WERI-Rb-1 (cell line): ENCODE results near the gene ATRIP.

Source experiments
- DNase-seq: peaks from one replicate; pipeline ENCODE4 v3.0.0-alpha.2; 2020
- H3K27ac ChIP-seq: fragments of 250-450 bp; sonication (Bioruptor Pico); 2 replicates; pipeline ENCODE4 v1.5.1; 2020; ENCODE audit warnings: mild to moderate bottlenecking, moderate library complexity
- H3K27me3 ChIP-seq: fragments of 250-450 bp; sonication (Bioruptor Pico); 2 replicates; pipeline ENCODE4 v1.5.1; 2021; ENCODE audit warnings: mild to moderate bottlenecking, low read depth, moderate library complexity; ENCODE audit not compliant: insufficient read depth, severe bottlenecking
- H3K36me3 ChIP-seq: fragments of 250-450 bp; sonication (Bioruptor Pico); 2 replicates; pipeline ENCODE4 v1.5.1; 2020; ENCODE audit warnings: mild to moderate bottlenecking, moderate library complexity
- H3K4me3 ChIP-seq: 2 replicates; pipeline ENCODE4 v1.5.1; 2011; ENCODE audit warnings: low read depth, mild to moderate bottlenecking, control low read depth, low read length
- H3K9me3 ChIP-seq: fragments of 250-450 bp; sonication (Bioruptor Pico); 2 replicates; pipeline ENCODE4 v1.5.1; 2021; ENCODE audit warnings: mild to moderate bottlenecking, moderate library complexity; ENCODE audit not compliant: severe bottlenecking
- TF ChIP-seq, protein P1 (sequence below): IDR thresholded peaks from 2 replicates; pipeline ENCODE4 v1.5.1; 2011; ENCODE audit warnings: low read depth, mild to moderate bottlenecking, control low read depth, inconsistent platforms, low read length

Gene ATRIP

DNA sequence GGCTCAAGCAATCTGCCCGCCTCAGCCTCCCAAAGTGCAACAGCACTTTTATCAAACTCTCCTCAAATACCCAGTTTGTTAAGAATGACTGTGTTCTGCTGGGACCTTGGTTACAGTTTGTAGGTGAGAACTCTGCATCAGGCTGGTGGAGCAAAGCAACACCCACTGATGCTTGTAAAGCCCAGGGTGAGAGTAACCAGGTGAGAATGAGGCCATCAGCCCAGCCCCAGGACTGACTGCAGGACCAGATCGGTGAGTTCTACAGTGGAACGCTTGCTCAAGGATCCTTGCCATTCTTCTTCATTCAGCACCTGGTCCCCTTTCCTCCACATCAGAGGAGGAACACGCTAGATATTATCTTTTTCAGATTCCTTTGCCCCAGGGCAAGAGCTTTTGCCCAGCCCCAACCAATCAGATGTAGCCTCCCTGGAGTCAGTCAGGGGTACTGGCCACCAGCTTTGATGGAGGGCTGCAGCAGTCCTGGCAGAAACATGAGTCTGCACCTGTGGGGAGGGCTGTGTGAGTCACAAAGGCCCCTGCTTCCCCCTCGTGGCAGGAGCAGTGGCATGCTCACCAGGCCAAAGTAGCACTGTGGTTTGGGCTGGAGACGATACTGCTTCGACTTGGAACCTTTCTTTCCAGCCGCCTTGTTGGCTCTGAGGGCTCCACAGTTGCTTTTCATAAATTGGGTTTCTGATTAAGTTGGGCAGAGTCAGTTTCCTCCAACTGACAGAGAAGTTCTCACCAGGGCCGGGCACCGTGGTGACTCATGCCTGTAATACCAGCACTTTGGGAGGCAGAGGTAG lies 60.9 kb downstream of the ATRIP start:
- H3K4me3 ChIP-seq = no peak overlapping the region
- H3K27ac ChIP-seq = no peak overlapping the region
- H3K9me3 ChIP-seq = no peaks in the 10 kb centered on the region
- TF ChIP-seq, protein P1, sequence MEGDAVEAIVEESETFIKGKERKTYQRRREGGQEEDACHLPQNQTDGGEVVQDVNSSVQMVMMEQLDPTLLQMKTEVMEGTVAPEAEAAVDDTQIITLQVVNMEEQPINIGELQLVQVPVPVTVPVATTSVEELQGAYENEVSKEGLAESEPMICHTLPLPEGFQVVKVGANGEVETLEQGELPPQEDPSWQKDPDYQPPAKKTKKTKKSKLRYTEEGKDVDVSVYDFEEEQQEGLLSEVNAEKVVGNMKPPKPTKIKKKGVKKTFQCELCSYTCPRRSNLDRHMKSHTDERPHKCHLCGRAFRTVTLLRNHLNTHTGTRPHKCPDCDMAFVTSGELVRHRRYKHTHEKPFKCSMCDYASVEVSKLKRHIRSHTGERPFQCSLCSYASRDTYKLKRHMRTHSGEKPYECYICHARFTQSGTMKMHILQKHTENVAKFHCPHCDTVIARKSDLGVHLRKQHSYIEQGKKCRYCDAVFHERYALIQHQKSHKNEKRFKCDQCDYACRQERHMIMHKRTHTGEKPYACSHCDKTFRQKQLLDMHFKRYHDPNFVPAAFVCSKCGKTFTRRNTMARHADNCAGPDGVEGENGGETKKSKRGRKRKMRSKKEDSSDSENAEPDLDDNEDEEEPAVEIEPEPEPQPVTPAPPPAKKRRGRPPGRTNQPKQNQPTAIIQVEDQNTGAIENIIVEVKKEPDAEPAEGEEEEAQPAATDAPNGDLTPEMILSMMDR = peak; percentile 98
- H3K27me3 ChIP-seq = no peaks in the 10 kb centered on the region
- peak; percentile 84 for DNase-seq
- no peaks in the 10 kb centered on the region for H3K36me3 ChIP-seq

DNA sequence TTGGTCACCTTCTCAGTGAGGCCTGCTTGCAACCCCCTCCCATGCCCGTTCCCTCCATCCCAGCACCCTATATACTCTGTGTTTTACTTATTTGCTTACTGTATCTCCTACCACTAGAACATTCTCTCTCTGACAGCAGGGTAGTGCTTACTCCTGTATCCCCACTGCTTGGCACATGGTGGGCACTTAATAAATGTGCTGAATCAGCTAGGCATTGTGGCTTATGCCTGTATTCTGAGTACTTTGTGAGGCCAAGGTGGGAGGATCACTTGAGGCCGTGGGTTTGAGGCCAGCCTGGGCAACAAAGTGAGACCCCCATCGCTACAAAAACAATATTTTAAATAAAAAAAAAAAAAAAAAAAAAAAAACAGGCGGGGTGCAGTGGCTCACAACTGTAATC lies 65.0 kb downstream of the ATRIP start:
- no peak overlapping the region for H3K4me3 ChIP-seq
- DNase-seq = no peak
- TF ChIP-seq, protein P1 = no peak
- H3K9me3 ChIP-seq = no peaks in the 10 kb centered on the region
- no peaks in the 10 kb centered on the region for H3K36me3 ChIP-seq
- no peaks in the 10 kb centered on the region for H3K27me3 ChIP-seq
- H3K27ac ChIP-seq = no peak overlapping the region

DNA sequence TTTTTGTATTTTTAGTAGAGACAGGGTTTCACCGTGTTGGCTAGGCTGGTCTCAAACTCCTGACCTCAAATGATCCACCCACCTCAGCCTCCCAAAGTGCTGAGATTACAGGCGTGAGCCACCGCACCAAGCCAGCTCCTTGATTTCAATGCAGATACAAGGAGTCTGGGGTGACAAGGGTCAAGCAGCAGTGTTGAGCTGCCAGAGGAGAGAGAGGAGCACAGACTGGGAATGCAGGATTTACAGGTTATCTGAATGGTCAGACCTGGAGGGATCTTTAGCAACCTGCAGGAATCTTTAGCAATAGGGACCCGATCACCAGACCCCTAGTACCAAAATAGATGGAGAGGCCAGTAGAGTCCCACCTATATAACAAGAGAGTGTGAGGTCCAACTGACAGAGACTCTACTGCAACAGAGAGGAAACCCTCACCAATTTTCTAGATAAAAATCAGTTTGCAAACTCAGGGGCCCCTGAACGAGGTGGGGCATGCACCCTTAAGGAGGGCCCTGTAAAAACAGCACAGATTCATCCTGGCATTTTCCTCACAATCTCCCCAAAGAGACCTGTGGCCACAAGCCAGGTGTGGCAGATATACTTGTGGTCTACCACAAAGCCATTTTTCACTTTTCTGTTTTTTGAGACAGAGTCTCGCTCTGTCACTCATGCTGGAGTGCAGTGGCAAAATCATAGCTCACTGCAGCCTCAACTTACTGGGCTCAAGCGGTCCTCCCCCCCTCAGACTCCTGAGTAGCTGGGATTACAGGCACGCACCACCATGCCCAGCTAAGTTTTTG lies 68.1 kb downstream of the ATRIP start:
- TF ChIP-seq, protein P1 = no peak

More for the DNA sequence above, 68.1 kb downstream of the ATRIP start:
- Histone ChIP-seq H3K27me3 (no peaks in the 10 kb centered on the region), H3K9me3 (no peaks in the 10 kb centered on the region), H3K27ac (no peak overlapping the region), H3K36me3 (no peaks in the 10 kb centered on the region), H3K4me3 (no peak overlapping the region)
- DNase-seq = no peak
